Mammary epithelial cell (primary cell): ENCODE results near the gene ABO.

Experiments used
- CTCF ChIP-seq, 2 donors: IDR thresholded peaks in 1 of 2; conservative IDR thresholded peaks in 1 of 2; 2 replicates each; pipeline ENCODE4 v1.5.1; 2011 to 2012; ENCODE audit warnings: inconsistent platforms in 2 of 2, low read length in 2 of 2, mild to moderate bottlenecking in 2 of 2, control low read depth in 1 of 2, low read depth in 1 of 2; ENCODE audit not compliant: insufficient read depth in 1 of 2; ENCODE audit errors: extremely low read depth in 1 of 2
- EZH2 ChIP-seq: IDR thresholded peaks from 2 replicates; pipeline ENCODE4 v1.6.1; 2012; ENCODE audit warnings: low read length, inconsistent platforms, borderline replicate concordance

DNA sequence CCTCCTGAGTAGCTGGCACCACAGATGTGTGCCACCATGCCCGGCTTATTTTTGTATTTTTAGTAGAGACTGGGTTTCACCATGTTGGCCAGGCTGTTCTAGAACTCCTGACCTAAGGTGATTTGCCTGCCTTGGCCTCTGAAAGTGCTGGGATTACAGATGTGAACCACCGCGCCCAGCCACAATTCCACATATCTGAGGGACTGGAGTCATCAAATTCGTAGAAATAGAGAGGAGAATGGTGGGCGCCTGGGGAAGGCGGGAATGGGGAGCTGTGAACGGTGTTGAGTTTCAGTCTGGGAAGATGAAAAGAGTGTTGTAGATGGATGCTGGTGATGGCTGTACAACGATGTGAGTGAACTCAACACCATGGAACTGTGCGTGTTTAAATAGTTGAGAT is 1.9 kb upstream of the ABO start:
- no peak for TF ChIP-seq EZH2
- no peak for TF ChIP-seq CTCF (conservative IDR thresholded peaks at IDR 0.05 in 1 of 2, IDR thresholded peaks at IDR 0.05 in 1 of 2; ENCODE audit: extremely low read depth in 1 of 2, insufficient read depth in 1 of 2, low read depth in 1 of 2, low read length in 2 of 2)
